Lung (tissue), 12 donors: Measurements from ENCODE around the gene ARHGAP10. TPM values are rescaled to one million over a fixed set of nuclear protein-coding genes. Genes with fewer than 3 reads are reported as not detected.

Experiments used
- ATAC-seq: fragments of 200-7000 bp; cut with Tn5 transposase; one replicate; pipeline ENCODE4 v1.9.1; 2020; ENCODE audit warnings: moderate number of reproducible peaks; ENCODE audit not compliant: insufficient read depth, low FRiP score
- DNase-seq, 3 donors: peaks; one replicate each; pipeline ENCODE4 v3.0.0-alpha.2; 2013 to 2017
- H3K27ac ChIP-seq, 2 donors: one replicate each; pipeline ENCODE4 v1.5.1; 2013; ENCODE audit warnings: mild to moderate bottlenecking in 2 of 2, moderate library complexity in 2 of 2, control low read depth in 1 of 2, inconsistent platforms in 1 of 2, low read depth in 1 of 2, low read length in 1 of 2
- H3K27me3 ChIP-seq, 3 donors: one replicate each; pipeline ENCODE4 v1.5.1; 2013; ENCODE audit warnings: low read length in 2 of 3; ENCODE audit not compliant: control insufficient read depth in 3 of 3, insufficient read depth in 3 of 3
- H3K36me3 ChIP-seq, 4 donors: one replicate each; pipeline ENCODE4 v1.5.1; 2013; ENCODE audit warnings: low read length in 4 of 4, mild to moderate bottlenecking in 1 of 4, moderate library complexity in 1 of 4; ENCODE audit not compliant: control insufficient read depth in 4 of 4, insufficient read depth in 4 of 4
- H3K4me1 ChIP-seq, 5 donors: one replicate each; pipeline ENCODE4 v1.5.1; 2013; ENCODE audit warnings: low read length in 5 of 5, mild to moderate bottlenecking in 2 of 5, moderate library complexity in 1 of 5; ENCODE audit not compliant: control insufficient read depth in 5 of 5, insufficient read depth in 5 of 5
- H3K4me3 ChIP-seq: one replicate; pipeline ENCODE4 v1.5.1; 2013; ENCODE audit warnings: mild to moderate bottlenecking, control low read depth, moderate library complexity
- H3K9ac ChIP-seq, 2 donors: one replicate each; pipeline ENCODE4 v1.5.1; 2013; ENCODE audit warnings: low read length in 2 of 2, control low read depth in 1 of 2; ENCODE audit not compliant: insufficient read depth in 1 of 2
- H3K9me3 ChIP-seq, 4 donors: one replicate each; pipeline ENCODE4 v1.5.1; 2013; ENCODE audit warnings: low read length in 3 of 4, mild to moderate bottlenecking in 1 of 4, moderate library complexity in 1 of 4; ENCODE audit not compliant: control insufficient read depth in 4 of 4, insufficient read depth in 3 of 4
- WGBS, 2 donors: extraction: QIAGEN DNeasy Blood & Tissue Kit; methylation state at CpG; one replicate each; pipeline ENCODE4 v1.1.7; 2013; 5-methylcytosine and 5-hydroxymethylcytosine counted together
- polyA plus RNA-seq, 2 donors: library from polyadenylated mRNA; stranded (reverse); fragments of 200-250 nt; gene quantifications; one replicate each; pipeline ENCODE4 v1.2.1, GENCODE V29; 2013
- total RNA-seq, 2 donors: library from RNA; depleted of rRNA in 1 of 2; stranded (reverse); fragments of >200 nt in 1 of 2; gene quantifications; one replicate each; pipeline ENCODE4 v1.2.1, GENCODE V29; 2014 to 2021
- TF ChIP-seq, protein P1 (sequence below): IDR thresholded peaks from 2 replicates; pipeline ENCODE4 v1.5.1; 2012; ENCODE audit warnings: mild to moderate bottlenecking; ENCODE audit errors: control extremely low read depth, extremely low read depth
- donor health status: control.
- donor health status: control.
- donor health status: Bipolar disorder and iron deficiency.
- donor health status: healthy.
- donor health status: DM: yes; HTN: yes; CAD: no.

The ARHGAP10 gene
- total and polyA plus RNA-seq, 4 donors: 9.1 to 25.0 (median 17.5) TPM

DNA sequence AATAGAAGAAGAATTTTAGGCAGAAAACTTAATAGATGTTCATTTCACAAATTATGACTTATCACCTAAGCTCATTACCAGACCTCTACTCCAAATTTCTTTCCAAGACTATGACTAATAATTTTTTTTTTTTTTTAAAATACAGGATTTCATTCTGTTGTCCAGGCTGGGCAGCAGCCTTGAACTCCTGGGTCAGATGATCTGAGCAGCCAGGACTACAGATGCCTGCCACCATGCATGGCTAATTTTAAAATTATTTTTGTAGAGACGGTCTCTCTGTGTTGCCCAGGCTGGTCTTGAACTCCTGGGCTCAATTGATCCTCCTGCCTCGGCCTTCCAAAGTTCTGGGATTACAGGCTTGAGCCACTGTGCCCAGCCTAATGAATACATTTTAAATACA lies 119.2 kb downstream of the ARHGAP10 start:
- ATAC-seq (no peak), DNase-seq (no peak)
- H3K36me3 ChIP-seq: peaks cover 0 to 3% (median 0%) of the 10 kb centered on the region in 4 donors
- H3K4me3 ChIP-seq: no peak overlapping the region
- peaks cover 0 to 40% (median 9%) of the 10 kb centered on the region in 5 donors for H3K4me1 ChIP-seq
- TF ChIP-seq, protein P1, sequence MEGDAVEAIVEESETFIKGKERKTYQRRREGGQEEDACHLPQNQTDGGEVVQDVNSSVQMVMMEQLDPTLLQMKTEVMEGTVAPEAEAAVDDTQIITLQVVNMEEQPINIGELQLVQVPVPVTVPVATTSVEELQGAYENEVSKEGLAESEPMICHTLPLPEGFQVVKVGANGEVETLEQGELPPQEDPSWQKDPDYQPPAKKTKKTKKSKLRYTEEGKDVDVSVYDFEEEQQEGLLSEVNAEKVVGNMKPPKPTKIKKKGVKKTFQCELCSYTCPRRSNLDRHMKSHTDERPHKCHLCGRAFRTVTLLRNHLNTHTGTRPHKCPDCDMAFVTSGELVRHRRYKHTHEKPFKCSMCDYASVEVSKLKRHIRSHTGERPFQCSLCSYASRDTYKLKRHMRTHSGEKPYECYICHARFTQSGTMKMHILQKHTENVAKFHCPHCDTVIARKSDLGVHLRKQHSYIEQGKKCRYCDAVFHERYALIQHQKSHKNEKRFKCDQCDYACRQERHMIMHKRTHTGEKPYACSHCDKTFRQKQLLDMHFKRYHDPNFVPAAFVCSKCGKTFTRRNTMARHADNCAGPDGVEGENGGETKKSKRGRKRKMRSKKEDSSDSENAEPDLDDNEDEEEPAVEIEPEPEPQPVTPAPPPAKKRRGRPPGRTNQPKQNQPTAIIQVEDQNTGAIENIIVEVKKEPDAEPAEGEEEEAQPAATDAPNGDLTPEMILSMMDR: no peak
- no peak overlapping the region for H3K27ac ChIP-seq
- H3K9ac ChIP-seq: no peak overlapping the region
- 95 to 100% methylated on average over 2 of the region's 2 CpGs for WGBS, 2 donors
- H3K27me3 ChIP-seq: no peaks in the 10 kb centered on the region
- peaks cover 0 to 4% (median 0%) of the 10 kb centered on the region in 4 donors for H3K9me3 ChIP-seq

DNA sequence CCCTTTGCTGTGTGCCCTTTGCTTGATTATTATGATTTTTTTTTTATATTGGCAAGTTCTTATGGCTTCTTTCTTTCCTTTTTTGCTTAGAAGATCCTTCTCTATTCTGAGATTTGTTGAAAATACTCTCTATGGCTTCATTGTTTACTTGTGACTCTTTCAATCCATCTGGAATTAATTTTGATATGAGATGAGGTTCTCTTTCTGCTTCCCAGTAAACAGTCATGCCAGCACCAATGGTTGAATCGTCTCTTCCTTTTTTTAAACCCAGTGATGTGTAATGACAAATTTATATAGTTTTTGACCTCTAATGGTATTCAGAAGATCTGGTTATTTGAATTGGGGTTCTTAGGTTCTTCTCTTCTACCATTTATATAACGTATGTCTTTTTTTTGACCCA lies 121.8 kb downstream of the ARHGAP10 start:
- H3K27me3 ChIP-seq: no peaks in the 10 kb centered on the region
- H3K9me3 ChIP-seq: peaks cover 0 to 4% (median 0%) of the 10 kb centered on the region in 4 donors
- 86 to 95% methylated on average over 2 of the region's 2 CpGs for WGBS, 2 donors
- DNase-seq (no peak), ATAC-seq (no peak)
- TF ChIP-seq, protein P1: no peak
- H3K4me1 ChIP-seq: peaks cover 0 to 23% (median 3%) of the 10 kb centered on the region in 5 donors
- H3K27ac ChIP-seq: peak overlapping the region in 1 of 2 donors; percentile 21
- no peak overlapping the region for H3K9ac ChIP-seq
- H3K4me3 ChIP-seq: no peak overlapping the region
- no peaks in the 10 kb centered on the region for H3K36me3 ChIP-seq

GRCh38 chr4:147854154-147854553 lies 122.3 kb downstream of the ARHGAP10 start:
- Histone ChIP-seq H3K4me1 (peaks cover 0 to 18% (median 3%) of the 10 kb centered on the region in 5 donors), H3K27me3 (no peaks in the 10 kb centered on the region), H3K4me3 (no peak overlapping the region), H3K9me3 (peaks cover 0 to 4% (median 0%) of the 10 kb centered on the region in 4 donors), H3K9ac (no peak overlapping the region), H3K36me3 (no peaks in the 10 kb centered on the region), H3K27ac (peak overlapping the region in 1 of 2 donors; percentile 7)
- DNase-seq (no peak), ATAC-seq (no peak)
- WGBS, 2 donors: 91 to 96% methylated on average over 3 of the region's 3 CpGs
- TF ChIP-seq, protein P1: no peak

DNA sequence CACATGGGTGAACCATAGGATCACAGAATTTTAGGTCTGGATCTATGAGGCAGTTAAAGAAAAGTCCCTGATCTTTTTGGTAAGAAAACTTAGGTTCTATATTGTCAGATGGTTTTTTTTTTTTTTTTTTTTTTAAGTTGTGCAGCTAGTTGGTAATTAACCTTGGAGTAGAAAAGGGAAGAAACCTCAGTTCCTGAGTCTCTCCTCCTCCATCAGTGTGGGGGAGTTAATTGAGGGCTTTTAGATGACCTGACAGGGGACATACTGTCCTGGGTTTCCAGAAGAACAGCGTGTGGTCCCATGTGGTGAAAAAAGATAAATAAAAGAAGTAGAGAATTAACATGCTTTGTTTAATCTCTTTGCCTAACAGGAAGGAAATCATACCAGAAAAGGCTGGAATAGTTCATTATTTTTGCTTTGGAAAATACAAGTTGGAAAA lies 123.7 kb downstream of the ARHGAP10 start:
- Histone ChIP-seq H3K36me3 (no peaks in the 10 kb centered on the region), H3K27ac (peak overlapping the region in 1 of 2 donors; percentile 45), H3K9me3 (no peaks in the 10 kb centered on the region), H3K9ac (no peak overlapping the region), H3K27me3 (no peaks in the 10 kb centered on the region), H3K4me1 (peaks cover 0 to 15% (median 3%) of the 10 kb centered on the region in 5 donors), H3K4me3 (no peak overlapping the region)
- no peak for ATAC-seq
- WGBS, 2 donors: 36 to 53% methylated on average over 1 of the region's 1 CpG
- DNase-seq: no peak
- TF ChIP-seq, protein P1: no peak
